GM19324 (cell line): ENCODE data around the gene ARGFX.
"Not testable (repeated sequence)": the region's sequence is repeated elsewhere in the genome, so short reads cannot be mapped to it uniquely, and the experiment has no call there.

Experiments
- ATAC-seq: cut with Tn5 transposase; IDR thresholded peaks from one replicate; pipeline ENCODE4 v1.9.1; 2021; ENCODE audit warnings: mild to moderate bottlenecking, moderate library complexity; ENCODE audit not compliant: unreplicated experiment, low FRiP score

The ARGFX gene

DNA sequence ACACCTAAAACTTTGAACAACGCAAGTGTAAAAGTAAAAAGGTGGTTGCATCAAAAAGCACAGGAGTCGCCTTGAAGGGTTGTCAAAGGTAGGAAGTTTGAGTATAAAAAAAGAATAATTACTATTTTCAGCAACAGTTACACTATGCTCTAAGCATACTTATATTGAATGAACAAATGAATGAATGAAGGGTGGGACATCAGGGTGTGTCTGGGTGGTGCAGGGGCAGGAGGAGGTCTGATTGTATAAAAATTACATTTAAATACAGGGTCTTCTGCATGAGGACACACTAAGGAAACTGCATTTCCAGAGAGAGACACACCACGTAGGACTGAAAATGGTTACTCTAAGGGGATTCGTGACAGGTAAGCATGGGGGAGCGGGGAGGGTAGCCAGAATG, at the start of gene ARGFX:
Gene ARGFX (plus strand): TSS at position 301 of the 400 bp plus-strand sequence. CDS start 2,765 bp downstream, outside the sequence.
- ATAC-seq: no peak

DNA sequence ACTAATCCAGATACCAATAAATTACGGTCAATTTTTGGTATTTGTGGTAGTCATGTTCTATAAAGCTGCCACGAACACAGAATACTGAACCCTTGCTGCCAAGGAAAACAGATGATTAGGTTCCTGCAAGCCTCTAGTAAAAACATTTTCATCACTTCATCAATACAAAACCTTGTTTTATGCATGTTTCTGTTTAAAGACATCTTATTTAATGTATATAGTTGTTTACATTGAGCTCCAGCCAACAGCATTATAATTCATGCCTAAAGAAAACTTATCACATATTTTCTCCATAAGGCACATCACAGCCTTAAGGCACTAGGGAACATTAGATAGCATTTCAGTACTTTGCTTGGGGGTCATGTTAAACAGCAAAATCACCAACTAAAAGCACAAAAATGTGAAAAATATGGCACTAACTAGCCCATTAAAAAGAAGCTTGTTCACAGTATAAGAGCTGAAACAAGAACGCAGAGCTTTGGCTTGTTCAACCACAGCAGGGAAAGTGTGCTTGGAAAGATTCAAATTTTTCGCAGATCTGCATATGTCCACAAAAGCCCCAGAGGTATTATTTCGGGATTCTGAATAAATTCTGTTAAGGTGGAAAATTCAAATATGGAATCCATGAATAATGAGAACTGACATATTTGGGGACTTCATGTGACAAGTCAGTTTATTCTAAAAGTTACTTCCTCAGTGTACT, 49.6 kb upstream of the ARGFX start:
- no peak for ATAC-seq

DNA sequence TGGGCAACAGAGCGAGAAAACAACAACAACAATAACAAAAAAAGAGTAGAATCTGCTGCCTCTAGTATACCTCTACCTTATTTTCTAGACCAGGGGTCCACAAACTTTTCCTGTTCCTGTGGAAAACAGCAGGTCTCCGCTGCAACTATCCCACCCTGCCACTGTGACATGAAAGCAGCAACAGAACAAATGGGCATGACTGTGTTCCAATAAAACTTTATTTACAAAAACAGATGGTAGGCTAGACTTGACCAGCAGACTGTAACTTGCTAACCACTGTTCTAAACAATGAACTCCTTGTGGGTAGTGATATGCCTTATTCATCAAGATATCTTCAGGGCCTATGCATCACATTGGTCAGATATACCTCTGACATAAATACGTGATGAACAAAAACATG, 47.2 kb upstream of the ARGFX start:
- ATAC-seq: no peak

DNA sequence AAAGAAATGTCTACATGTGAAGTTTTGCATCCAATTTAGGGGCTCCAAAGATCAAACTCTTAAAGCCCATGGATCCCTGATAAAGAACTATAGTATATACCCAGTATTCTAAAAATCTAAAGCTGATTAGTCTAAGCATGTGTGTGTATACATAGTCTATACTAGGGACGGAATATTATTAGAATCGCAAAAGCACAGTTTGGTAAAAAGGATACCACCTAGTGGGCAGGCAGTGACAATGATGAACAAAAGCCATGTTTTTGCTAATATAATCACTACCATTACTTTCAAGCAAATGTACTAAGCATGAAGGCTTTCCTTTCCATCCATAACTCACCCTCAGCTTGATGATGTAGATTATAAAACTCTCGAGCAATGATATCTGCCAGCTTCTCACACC, 38.4 kb upstream of the ARGFX start:
- ATAC-seq: no peak

DNA sequence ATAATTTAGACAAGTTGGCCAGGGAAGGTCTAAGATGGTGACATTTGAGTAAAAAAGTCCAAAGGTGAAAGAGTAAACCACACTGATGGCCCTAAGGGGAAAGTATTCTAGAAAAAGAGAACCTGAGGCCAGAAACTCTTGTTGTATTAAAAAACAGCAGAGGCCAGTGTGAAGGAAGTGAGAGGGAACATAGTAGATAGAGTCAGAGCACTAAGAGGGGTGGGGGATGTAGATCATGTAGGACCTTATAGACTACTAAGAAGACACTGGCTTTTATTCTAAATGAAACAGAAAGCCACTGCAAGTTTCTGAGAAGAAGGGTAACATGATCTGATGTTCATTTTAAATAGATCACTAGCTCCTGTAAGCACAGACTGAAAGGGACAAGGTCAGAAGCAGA, 36.5 kb upstream of the ARGFX start:
- ATAC-seq: no peak

DNA sequence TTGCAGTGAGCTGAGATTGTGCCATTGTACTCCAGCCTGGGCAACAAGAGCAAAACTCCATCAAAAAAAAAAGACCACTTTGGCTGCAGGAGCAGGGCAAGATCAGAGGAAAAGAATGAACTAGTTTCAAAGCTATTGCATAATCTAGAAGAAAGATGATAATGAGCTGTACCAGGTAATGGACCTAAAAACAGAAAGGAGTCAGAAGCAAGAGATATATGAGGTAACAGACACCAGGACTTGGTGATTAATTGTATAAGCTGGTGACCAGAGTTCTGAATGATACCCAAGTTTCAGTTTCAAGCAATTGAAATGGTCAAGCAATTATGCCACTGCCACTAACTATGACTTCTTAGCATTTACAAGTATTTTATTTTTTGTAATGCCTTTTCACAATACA, 24.8 kb upstream of the ARGFX start:
- no peak for ATAC-seq

DNA sequence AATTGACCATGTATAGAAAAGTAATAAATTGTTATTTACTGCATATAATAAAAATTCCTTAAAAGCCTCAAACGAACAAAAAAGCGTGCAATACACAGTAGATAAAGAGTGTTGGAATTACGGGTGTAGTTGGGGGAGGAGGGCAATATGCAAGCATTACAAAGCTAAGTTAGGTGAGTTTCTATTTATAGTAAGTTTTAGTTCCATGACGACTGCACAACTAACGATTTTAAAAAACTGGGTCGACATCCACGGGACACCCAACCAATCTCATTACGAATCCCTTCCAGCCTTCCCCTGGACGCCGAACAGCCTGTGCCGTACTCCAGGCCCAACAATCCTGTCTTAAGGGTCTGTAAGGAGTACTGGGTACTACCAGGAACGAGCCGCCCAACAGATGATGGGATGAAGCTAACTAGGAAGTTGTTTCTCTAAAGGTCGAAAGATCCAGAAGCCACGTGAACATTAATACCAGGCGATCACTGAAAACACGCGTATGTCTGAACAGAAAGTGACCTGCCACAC, 22.6 kb upstream of the ARGFX start:
- no peak for ATAC-seq

DNA sequence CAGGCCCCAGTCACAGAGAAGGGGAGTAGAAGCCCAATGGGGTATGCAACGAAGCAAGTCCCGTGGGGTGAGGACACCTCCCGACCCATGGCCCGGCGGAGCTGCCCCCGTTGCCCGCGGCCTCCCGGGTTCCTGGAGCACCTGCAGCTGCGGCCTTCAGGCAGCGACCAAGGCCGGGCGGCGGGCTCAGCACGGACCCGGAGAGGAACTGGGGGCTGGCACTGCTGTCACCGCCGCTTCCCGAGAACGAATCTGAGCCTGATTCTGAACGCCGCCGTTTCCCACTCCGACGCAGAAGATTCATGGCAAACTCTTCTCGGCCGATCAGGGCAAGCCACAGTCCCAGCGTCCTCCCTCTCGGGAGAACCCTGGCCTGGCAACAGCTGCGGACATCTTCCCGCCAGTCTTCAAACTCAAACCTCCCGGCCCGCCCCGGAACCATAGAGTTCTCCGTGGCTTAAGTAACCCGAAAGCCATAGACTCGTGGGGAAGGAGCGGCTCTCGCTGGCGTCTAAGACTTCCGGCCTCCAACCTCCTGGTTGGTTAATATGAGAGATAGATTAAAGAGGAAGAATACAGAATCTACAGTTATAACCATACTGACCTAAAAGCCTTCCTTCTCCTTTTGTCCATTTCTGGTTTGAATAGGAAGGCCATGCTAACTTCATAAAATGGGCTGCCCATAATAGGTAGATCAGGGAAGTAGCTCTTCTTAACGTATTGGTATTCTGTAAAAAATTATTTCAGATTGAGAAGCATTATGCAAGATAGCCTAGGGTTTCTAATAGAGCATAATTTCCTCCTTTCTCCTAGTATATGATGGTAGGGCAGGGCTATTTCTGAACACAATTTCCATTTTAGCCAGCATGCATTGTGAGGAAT, 21.9 kb upstream of the ARGFX start, which contains the start of gene POLQ:
Gene POLQ (minus strand): TSS at position 415 of the 882 bp plus-strand sequence. CDS start 111 bp downstream, at position 304.
- ATAC-seq: peak; percentile 77

DNA sequence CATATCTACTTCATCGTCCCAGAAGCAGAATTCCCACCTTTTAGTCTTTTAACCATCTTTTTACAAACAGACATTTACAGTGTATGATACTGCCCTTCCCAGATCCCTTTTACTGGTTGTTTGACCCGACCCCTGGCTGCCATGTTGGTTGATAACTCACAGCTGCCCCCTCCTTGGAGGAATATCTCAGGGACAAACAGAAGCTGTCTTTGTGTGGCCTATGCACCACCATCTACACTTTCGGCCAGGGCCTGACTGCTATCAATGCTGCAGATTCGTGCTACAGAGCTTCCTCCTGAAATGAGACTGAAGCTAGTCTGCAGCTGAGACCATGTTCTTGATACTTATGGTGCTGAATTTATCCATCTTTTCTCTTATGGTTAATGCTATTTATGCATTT, 15.4 kb upstream of the ARGFX start:
- no peak for ATAC-seq

DNA sequence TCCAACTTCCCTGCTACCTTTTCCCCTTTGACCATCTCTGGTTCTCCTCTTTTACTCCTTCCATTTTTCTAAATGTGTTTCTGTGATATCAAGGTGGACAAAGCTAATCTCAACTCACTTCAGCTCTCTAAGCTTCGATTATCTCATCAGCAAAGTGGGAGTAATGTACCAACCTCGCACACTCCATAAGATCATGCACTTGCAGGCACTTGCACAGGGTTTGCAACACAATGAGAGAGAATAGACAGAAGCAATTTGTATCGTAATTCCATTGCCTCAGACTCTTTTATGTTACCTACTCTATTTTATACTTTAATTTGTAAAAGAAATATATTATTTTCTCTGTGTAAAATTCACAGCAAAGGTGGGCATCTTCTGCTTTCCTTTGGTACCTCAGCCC, 15.0 kb upstream of the ARGFX start:
- no peak for ATAC-seq

DNA sequence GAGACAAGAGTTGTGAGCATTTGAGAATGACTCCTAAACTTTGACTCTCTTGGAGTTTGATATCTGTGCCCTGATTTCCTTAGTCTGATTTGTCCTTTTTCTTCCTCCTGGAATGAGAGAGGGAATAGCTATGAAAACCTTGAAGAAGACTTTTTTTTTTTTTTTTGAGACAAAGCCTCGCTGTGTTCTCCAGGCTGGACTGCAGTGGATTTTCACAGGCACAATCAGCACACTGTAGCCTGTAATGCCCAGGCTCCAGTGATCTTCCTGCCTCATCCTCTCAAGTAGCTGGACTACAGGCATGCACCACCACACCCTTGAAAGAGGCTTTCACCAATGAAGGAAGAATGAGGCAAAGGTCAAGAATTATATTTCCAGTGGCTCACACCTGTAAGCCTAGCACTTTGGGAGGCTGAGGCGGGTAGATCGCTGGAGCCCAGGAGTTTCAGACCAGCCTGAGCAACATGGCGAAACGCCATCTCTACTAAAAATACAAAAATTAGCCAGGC, 10.3 kb upstream of the ARGFX start:
- ATAC-seq: no peak

DNA sequence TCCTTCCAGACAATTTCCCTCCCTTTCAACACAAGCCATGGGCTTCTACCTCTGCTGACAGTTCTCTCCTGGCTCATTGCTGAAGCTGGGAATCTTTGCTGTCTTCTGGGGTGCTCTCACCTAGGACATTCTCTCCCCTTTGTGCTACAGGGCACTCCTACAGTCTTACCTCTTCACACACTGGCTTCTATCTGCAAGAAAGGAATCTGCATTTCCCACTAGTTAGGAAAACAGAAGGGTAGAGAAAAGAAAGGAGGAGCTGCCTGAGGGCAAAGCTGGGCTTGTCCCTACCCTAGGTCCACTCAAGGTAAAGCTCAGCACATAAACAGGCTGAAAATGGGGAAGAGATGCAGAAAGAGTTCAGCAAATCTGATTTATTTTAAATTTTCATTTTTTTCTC, 5.6 kb upstream of the ARGFX start:
- ATAC-seq: no peak

DNA sequence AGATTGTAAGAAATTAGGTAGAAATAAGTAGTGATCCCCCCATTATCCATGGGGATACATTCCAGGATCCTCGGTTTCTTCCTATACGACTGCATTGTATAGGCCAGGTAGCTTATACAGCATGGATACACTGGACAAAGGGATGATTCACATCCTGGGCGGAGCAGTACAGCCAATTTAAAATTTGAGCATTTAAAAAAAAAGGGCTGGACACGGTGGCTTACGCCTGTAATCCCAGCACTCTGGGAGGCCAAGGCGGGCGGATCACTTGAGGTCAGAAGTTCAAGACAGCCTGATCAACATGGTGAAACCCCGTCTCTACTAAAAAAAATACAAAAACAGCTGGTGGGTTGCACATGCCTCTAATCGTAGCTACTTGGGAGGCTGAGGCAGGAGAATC, 976 bp upstream of the ARGFX start:
- no peak for ATAC-seq

DNA sequence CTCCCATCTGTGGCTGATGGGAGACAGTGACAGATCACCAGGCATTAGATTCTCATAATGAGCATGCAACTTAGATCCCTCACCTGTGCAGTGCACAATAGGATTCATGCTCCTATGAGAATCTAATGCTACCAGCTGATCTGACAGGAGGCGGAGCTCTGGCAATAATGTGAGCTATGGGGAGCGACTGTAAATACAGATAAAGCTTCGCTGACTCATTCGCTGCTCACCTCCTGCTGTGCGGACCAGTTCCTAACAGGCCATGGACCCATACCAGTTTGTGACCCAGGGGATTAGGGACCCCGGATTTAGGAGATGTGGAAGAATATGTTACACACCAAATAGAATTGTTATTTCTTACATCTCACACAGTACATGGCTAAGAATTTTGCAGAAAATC, 6.7 kb downstream of the ARGFX start:
- ATAC-seq: no peak

DNA sequence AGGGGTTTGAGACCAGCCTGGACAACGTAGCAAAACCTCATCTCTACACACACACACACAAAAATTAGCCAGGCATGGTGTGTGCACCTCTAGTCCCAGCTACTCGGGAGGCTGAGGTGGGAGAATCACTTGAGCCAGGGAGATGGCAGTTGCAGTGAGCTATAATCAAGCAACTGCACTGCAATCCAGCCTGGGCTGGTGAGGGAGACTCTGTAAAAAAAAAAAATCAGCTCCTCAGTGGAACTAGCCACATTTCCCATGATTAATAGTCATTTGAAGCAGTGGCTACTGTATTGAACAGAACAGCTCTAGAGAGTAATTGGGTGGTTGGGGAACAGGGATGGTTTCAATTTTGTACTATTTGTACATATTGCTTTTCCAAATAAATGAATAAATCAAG, 13.9 kb downstream of the ARGFX start:
- no peak for ATAC-seq

DNA sequence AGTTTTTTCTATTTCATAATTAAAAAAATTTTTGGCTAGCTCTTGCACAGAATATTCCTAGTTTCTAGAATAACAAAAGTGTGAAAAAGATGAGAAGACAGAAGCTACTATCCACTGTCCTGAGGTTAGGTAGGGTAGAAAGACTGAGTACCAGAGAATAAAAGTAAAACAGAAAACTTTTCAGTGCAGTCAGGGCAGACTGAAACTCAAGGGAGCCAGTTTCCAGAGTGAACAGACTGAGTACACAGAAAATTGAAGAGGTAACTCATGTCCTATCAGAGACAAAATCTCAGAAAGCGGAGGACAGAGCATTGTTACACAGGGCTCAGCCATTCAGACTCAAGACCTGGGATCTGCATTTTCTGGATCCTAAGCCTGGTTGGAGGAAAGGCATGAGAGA, 16.7 kb downstream of the ARGFX start:
- no peak for ATAC-seq

DNA sequence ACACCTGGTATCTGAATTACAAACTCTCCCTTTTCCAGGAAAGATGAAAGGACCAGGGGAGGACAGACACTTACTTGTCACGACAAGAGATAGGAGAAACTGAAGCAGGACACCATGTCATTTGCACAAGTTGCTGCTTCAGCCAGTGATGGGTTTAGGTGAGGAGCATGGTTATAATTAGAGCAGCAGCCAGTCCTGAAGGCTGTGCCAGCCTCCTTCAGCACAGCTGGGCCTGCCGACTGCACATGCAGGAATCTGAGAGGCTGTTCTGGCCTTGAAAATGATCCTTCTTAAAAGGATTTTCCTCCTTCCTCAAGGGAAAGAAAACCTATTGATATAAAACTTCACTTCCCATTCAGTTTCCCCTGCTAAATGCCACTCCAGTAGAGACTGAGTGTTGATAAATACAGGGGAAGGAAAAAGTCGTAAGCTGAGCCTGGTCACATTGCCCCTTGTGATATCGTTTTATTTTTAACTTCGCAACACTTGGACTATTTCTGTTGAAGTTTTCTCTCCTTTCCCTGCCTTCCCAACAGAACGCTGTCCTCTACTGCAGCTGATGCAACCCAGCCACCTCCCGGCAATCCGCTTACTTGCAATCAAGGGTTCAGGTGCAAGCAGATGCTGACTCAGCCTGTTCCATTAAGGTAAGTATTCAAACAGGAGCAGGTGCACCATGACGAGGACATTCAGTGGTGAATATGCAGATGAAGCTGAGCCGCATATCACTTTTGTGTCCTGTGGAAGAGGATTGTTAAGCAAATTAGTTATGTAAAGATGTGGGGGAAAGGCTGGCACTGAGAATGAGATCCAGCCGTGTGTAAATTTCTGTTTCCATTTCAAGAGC, 25.3 kb downstream of the ARGFX start, which contains the start of gene FBXO40:
Gene FBXO40 (plus strand): TSS at position 524 of the 847 bp plus-strand sequence. CDS start 27,197 bp downstream, outside the sequence.
- peak; percentile 54 for ATAC-seq

DNA sequence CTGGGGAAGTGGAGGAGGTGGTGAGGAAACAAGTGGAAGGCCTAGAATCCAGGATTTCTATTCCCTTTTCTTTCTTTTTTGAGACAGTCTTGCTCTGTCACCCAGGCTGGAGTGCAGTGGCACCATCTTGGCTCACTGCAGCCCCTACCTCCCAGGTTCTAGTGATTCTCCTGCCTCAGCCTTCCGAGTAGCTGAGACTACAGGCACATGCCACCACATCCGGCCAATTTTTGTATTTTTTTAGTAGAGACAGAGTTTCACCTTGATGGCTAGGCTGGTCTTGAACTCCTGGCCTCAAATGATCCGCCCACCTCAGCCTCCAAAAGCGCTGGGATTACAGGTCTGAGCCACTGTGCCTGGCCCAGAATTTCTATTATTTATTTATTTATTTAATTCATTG, 26.1 kb downstream of the ARGFX start:
- ATAC-seq: not testable (repeated sequence)

DNA sequence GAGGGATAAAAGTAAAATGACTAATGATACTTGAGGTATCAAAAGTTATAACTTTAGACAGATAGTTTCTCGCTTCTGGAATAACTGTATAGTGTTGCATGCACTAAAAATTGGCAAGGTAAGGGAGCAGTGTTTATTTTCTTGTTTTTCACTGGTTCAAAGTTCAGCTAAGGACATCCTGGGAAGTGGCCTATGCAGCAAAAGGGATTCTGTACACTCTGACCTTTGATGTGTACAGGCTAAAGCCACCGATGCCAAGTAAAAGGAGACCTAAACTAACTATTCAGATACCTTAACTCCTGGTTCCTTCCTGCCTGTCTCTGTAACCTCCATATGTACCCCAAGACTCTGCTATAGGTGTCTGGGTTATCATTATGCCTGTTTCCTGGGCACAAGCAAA, 27.1 kb downstream of the ARGFX start:
- no peak for ATAC-seq

DNA sequence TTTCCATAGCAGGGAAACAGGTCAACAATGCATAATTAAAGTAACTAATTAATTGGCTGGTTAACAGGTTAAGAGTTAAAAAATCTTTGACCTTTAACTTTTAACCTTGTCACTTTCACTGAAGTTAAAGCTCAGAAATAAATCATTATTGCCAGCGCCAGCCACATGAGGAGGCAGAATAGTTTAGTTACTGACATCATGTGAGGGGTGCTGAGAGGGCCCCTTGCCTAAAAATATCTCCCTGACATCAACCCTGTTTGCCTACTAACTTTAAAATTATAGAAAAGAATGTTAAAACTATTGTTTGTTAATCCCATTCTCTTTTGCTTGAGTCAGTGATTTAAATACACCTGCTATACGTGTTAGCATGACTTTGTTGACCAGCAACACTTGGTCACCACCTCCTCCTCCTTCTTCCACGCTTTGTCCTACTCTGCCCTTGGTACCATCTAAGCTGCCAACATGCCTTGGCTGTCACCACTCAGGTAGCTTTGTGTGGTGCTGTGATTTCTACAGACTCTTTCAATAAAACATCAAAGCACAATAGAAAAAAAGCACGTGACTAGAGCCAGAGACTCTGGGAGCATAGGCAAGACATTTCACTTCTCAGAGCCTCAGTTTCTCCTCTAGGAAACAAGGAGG, 28.1 kb downstream of the ARGFX start:
- ATAC-seq: no peak
